Upper lobe of left lung (tissue), 6 donors: Measurements from ENCODE around the gene RASAL2. TPM values are rescaled to one million over a fixed set of nuclear protein-coding genes. Genes with fewer than 3 reads are reported as not detected.

Source experiments
- ATAC-seq, 2 donors: fragments of 200-7000 bp; cut with Tn5 transposase; one replicate each; pipeline ENCODE4 v1.9.1; 2022; ENCODE audit warnings: mild to moderate bottlenecking in 2 of 2, moderate library complexity in 2 of 2; ENCODE audit not compliant: low FRiP score in 2 of 2
- DNase-seq, 2 donors: peaks; one replicate each; pipeline ENCODE4 v3.0.0-alpha.2; 2019 to 2020
- H3K27ac ChIP-seq, 4 donors: fragments of 200-600 bp; sonication (generic); one replicate each; pipeline ENCODE4 v1.5.1; 2016 to 2019
- H3K27me3 ChIP-seq, 4 donors: fragments of 200-600 bp; sonication (generic); one replicate each; pipeline ENCODE4 v1.5.1; 2017 to 2019
- H3K36me3 ChIP-seq, 4 donors: fragments of 200-600 bp; sonication (generic); one replicate each; pipeline ENCODE4 v1.5.1; 2016 to 2019
- H3K4me1 ChIP-seq, 4 donors: fragments of 200-600 bp; sonication (generic); one replicate each; pipeline ENCODE4 v1.5.1; 2018 to 2019
- H3K4me3 ChIP-seq, 4 donors: fragments of 200-600 bp; sonication (generic); one replicate each; pipeline ENCODE4 v1.5.1; 2017 to 2019; ENCODE audit warnings: mild to moderate bottlenecking in 2 of 4, moderate library complexity in 1 of 4
- H3K9me3 ChIP-seq, 4 donors: fragments of 200-600 bp; sonication (generic); one replicate each; pipeline ENCODE4 v1.5.1; 2018 to 2019
- EP300 ChIP-seq, 4 donors: sonication (generic); formaldehyde crosslinking; IDR thresholded peaks; one replicate each; pipeline ENCODE4 v1.5.1; 2017; ENCODE audit warnings: antibody characterized with exemption in 4 of 4, control low read depth in 2 of 4
- POLR2A ChIP-seq, 4 donors: fragments of 450-650 bp; IDR thresholded peaks; one replicate each; pipeline ENCODE4 v1.5.1; 2016 to 2017; ENCODE audit warnings: antibody characterized with exemption in 4 of 4, mild to moderate bottlenecking in 2 of 4
- POLR2AphosphoS5 ChIP-seq, 2 donors: sonication (generic); formaldehyde crosslinking; IDR thresholded peaks; one replicate each; pipeline ENCODE4 v1.5.1; 2017; ENCODE audit warnings: antibody characterized with exemption in 2 of 2
- WGBS, 2 donors: methylation state at CpG; one replicate each; pipeline ENCODE4 v1.1.5; 2017 to 2018; 5-methylcytosine and 5-hydroxymethylcytosine counted together
- total RNA-seq, 6 donors: library from RNA; depleted of rRNA in 4 of 6; stranded (reverse); fragments of >200 nt in 4 of 6; gene quantifications; one replicate each; pipeline versions ENCODE4 v1.1.0 to v1.2.1, GENCODE V29; 2016 to 2021
- TF ChIP-seq, protein P1 (sequence below), 6 experiments: fragments of 450-650 bp in 4 of 6; fragments of 200-600 bp in 2 of 6; sonication (generic) in 2 of 6; IDR thresholded peaks; one replicate each; pipeline ENCODE4 v1.5.1; 2016 to 2019; ENCODE audit warnings: antibody characterized with exemption in 6 of 6
- donor health status: DM: no; HTN: no; CAD: no; lungs with moderate emphysema.
- donor health status: DM: no; HTN: yes; CAD: no; lungs with severe emphysema.

Gene RASAL2
- total RNA-seq, 6 donors from 2014 or later = 24.7 to 59.0 (median 41.6) TPM

DNA sequence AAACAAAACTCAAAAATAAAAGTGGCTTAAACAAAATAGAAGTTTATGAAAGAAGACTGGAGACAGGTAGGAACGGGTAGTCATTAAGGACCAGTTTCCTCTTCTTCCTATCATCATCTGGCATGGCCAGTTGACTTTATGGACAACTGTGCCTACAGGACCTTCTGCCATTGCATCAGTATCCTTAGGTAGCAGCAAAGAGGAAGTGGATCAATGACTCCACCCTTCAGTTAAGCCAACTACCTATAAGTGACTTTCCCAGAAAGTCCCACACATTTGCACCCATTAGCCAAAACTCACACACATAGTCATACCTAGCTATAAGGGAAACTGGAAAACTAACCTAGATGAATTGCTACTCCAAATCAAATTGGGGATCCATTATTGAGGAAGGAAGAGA is 51.7 kb downstream of the RASAL2 start:
- Histone ChIP-seq H3K4me3 (no peak overlapping the region), H3K4me1 (no peaks in the 10 kb centered on the region), H3K36me3 (no peaks in the 10 kb centered on the region), H3K27ac (no peak overlapping the region), H3K9me3 (no peaks in the 10 kb centered on the region), H3K27me3 (no peaks in the 10 kb centered on the region)
- TF ChIP-seq POLR2A (IDR thresholded peaks at IDR 0.05) (no peak), EP300 (IDR thresholded peaks at IDR 0.05) (no peak), POLR2AphosphoS5 (IDR thresholded peaks at IDR 0.05) (no peak)
- TF ChIP-seq, protein P1, sequence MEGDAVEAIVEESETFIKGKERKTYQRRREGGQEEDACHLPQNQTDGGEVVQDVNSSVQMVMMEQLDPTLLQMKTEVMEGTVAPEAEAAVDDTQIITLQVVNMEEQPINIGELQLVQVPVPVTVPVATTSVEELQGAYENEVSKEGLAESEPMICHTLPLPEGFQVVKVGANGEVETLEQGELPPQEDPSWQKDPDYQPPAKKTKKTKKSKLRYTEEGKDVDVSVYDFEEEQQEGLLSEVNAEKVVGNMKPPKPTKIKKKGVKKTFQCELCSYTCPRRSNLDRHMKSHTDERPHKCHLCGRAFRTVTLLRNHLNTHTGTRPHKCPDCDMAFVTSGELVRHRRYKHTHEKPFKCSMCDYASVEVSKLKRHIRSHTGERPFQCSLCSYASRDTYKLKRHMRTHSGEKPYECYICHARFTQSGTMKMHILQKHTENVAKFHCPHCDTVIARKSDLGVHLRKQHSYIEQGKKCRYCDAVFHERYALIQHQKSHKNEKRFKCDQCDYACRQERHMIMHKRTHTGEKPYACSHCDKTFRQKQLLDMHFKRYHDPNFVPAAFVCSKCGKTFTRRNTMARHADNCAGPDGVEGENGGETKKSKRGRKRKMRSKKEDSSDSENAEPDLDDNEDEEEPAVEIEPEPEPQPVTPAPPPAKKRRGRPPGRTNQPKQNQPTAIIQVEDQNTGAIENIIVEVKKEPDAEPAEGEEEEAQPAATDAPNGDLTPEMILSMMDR (IDR thresholded peaks at IDR 0.05) = no peak
- ATAC-seq (no peak), DNase-seq (no peak)
- WGBS, 2 donors = 86 to 95% methylated on average over 1 of the region's 1 CpG

DNA sequence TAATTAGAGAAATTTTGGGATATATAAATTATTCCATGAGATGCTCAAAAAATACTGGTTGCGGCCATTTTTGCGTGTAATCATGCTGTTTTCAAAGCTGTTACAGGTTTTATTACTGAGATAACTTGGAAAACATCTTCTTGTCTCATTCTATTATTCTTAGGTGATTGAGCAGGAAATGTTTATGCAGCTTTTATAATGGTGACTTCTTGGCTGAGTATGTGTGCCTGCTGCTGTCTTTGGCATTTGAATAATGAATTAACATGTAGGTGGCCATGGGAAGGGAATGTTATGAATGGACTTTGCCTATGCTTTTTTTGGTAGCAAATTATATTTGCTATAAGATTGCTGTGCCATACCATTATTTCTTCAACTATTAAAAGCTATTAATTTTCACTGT is 52.5 kb downstream of the RASAL2 start:
- TF ChIP-seq EP300 (IDR thresholded peaks at IDR 0.05) (no peak), POLR2A (IDR thresholded peaks at IDR 0.05) (no peak), POLR2AphosphoS5 (IDR thresholded peaks at IDR 0.05) (no peak)
- TF ChIP-seq, protein P1 (IDR thresholded peaks at IDR 0.05) = no peak
- 92 to 97% methylated on average over 2 of the region's 2 CpGs for WGBS, 2 donors
- no peaks in the 10 kb centered on the region for H3K36me3 ChIP-seq
- ATAC-seq (no peak), DNase-seq (no peak)
- H3K9me3 ChIP-seq = no peaks in the 10 kb centered on the region
- no peaks in the 10 kb centered on the region for H3K4me1 ChIP-seq
- no peak overlapping the region for H3K27ac ChIP-seq
- no peaks in the 10 kb centered on the region for H3K27me3 ChIP-seq
- no peak overlapping the region for H3K4me3 ChIP-seq

DNA sequence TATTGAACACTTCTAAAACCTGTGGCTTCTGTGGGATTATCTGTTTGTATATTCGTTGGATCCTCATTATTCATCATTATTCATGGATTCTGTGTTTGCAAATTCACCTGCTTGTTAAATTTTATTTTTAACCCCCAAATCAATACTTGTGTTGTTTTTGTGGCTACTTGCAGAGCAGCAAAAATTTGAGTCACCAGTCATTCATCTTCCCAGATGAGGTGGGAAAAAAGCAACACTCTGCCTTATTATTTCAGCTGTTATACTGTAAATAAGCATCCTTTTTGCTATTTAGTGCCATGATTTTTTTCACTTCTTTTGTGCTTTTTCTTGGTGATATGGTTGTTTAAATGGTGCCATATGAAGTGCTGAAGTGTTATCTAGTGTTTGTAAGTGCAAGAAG is 56.7 kb downstream of the RASAL2 start:
- DNase-seq = no peak
- no peak for ATAC-seq
- no peaks in the 10 kb centered on the region for H3K36me3 ChIP-seq
- no peak overlapping the region for H3K27ac ChIP-seq
- H3K9me3 ChIP-seq = no peaks in the 10 kb centered on the region
- 0% methylated on average over 1 of the region's 1 CpG for WGBS, 2 donors
- no peak overlapping the region for H3K4me3 ChIP-seq
- no peaks in the 10 kb centered on the region for H3K4me1 ChIP-seq
- no peaks in the 10 kb centered on the region for H3K27me3 ChIP-seq
- TF ChIP-seq POLR2A (IDR thresholded peaks at IDR 0.05) (no peak), POLR2AphosphoS5 (IDR thresholded peaks at IDR 0.05) (no peak), EP300 (IDR thresholded peaks at IDR 0.05) (no peak)
- TF ChIP-seq, protein P1 (IDR thresholded peaks at IDR 0.05) = no peak

DNA sequence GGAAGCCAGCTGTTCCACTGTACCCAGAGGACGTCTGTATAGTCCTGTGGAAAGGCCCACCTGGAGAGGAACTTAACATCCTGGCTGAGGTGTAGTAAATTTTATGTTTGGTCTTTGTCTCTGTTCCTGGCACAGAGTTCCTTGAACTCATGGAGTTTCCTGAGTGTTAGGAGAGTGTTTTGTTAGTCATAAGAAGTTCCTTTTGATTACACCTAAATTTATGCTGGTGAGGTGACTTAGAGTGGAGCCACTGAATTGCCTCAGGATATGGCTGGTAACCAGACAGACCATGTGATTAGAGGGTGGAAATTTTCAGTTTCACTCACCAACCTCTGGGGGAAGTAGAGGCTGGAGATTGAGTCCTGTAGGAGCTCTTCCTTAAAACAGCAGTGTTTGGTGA is 57.9 kb downstream of the RASAL2 start:
- ATAC-seq (no peak), DNase-seq (no peak)
- H3K4me3 ChIP-seq = no peak overlapping the region
- no peaks in the 10 kb centered on the region for H3K36me3 ChIP-seq
- H3K27ac ChIP-seq = no peak overlapping the region
- 45 to 71% methylated on average over 1 of the region's 1 CpG for WGBS, 2 donors
- TF ChIP-seq POLR2AphosphoS5 (IDR thresholded peaks at IDR 0.05) = no peak
- no peak for TF ChIP-seq EP300 (IDR thresholded peaks at IDR 0.05)
- TF ChIP-seq POLR2A (IDR thresholded peaks at IDR 0.05) = no peak
- TF ChIP-seq, protein P1 (IDR thresholded peaks at IDR 0.05) = no peak
- no peaks in the 10 kb centered on the region for H3K9me3 ChIP-seq
- H3K27me3 ChIP-seq = no peaks in the 10 kb centered on the region
- no peaks in the 10 kb centered on the region for H3K4me1 ChIP-seq

DNA sequence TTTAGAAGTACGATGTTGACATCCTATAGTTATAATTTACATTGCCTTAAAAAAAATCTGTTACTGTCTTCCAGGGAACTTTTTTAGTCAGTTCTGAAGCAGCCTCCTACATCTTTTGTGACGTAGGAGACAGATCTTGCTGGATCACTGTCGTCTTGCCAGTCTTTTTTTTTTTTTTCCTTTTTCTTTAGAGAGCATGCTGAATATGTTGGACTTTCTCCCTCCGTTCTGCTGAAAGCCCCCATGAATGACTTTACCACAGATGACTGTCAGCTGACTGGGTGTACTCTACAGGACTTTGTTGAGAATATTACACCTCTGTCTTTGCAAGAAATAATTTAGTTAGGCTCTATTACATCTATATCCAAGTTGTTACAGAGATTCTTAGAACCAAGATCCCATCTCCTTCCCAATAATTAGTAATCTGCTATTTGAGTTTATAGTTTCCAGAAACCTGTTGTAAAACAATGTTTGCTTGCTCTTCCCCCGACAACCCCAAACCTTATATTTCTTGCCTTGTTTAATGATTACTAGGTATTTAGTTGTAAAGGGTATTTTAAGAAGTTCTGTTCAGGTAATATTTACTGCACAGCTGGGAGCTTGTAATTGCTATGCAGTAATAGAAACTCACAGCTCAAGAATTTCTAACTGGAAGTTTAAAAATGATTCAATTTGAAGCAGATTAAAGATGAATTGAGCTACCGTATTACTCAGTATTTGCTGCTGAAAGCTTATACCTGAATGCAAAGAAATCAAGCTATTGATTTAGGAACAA is 61.8 kb downstream of the RASAL2 start:
- no peak overlapping the region for H3K27ac ChIP-seq
- no peaks in the 10 kb centered on the region for H3K9me3 ChIP-seq
- no peak for TF ChIP-seq EP300 (IDR thresholded peaks at IDR 0.05)
- no peak for TF ChIP-seq POLR2AphosphoS5 (IDR thresholded peaks at IDR 0.05)
- TF ChIP-seq, protein P1 (IDR thresholded peaks at IDR 0.05) = no peak
- no peak for TF ChIP-seq POLR2A (IDR thresholded peaks at IDR 0.05)
- H3K36me3 ChIP-seq = no peaks in the 10 kb centered on the region
- H3K4me1 ChIP-seq = no peaks in the 10 kb centered on the region
- H3K4me3 ChIP-seq = no peak overlapping the region
- 84% methylated on average over 6 of the region's 6 CpGs for WGBS, 2 donors
- H3K27me3 ChIP-seq = no peaks in the 10 kb centered on the region
- DNase-seq = no peak
- ATAC-seq = no peak
